ENCODE results near the gene TUT7. TPM values are rescaled to one million over a fixed set of nuclear protein-coding genes. Genes with fewer than 3 reads are reported as not detected.

Gene TUT7
- total RNA-seq, 2 donors from 2014 or later = 16.3 to 20.2 TPM

DNA sequence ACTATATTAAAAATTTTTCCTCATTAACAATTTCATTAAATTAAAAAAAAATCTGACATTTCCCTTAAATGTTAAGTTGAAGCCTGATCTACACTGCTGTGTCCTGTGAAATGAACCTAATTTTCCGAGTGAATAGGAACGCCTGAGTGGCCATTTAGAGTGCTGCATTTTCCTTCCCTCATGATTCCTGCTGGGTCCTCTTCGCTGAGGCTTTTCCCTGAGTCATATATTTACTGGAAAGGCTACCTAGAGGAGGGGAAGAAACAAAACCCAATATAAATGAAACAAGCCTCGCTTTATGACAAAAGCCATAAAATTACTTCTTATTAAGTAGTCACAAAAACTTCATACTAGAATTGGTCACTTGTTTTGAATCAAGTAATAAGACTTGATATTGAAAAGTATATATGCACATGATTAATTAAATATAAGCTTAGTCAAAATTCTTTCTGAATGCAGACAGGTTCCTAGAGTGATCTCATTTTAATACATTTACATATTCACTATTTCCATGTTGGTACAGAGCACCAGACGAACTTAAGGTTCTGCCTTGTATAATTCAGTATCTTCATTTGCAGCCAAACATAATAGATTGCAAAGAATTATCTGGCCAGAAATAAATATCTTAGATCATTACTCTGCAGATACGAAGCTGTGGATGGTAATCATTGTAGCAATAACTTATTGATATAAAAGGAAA lies 65.6 kb downstream of the TUT7 start:
- Histone ChIP-seq H3K27me3 (no peaks in the 10 kb centered on the region), H3K27ac (no peak overlapping the region), H3K4me3 (no peak overlapping the region), H3K9me3 (no peaks in the 10 kb centered on the region), H3K4me1 (no peaks in the 10 kb centered on the region), H3K36me3 (no peaks in the 10 kb centered on the region)
- TF ChIP-seq, protein P1, sequence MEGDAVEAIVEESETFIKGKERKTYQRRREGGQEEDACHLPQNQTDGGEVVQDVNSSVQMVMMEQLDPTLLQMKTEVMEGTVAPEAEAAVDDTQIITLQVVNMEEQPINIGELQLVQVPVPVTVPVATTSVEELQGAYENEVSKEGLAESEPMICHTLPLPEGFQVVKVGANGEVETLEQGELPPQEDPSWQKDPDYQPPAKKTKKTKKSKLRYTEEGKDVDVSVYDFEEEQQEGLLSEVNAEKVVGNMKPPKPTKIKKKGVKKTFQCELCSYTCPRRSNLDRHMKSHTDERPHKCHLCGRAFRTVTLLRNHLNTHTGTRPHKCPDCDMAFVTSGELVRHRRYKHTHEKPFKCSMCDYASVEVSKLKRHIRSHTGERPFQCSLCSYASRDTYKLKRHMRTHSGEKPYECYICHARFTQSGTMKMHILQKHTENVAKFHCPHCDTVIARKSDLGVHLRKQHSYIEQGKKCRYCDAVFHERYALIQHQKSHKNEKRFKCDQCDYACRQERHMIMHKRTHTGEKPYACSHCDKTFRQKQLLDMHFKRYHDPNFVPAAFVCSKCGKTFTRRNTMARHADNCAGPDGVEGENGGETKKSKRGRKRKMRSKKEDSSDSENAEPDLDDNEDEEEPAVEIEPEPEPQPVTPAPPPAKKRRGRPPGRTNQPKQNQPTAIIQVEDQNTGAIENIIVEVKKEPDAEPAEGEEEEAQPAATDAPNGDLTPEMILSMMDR (IDR thresholded peaks at IDR 0.05) = no peak
- DNase-seq (ENCODE audit: low spot score) = no peak

DNA sequence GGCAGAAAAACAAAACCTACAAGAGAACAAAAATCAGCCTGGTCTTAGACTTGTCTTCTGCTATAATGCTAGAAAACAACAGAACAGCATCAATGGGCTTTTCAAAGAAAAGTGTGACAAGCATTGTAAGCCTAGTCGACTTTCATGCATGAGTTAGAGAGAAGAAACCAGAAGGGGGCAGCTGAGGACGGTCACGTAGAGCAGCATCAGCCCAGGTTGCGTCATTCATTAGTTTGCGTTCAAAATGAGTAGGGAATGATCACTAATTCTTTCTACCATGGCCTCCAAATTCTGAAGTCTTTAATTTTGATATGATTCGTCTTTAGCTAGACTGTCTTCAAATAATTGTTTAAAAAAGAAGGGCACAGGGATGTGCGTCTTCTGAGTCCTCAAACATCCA lies 67.2 kb downstream of the TUT7 start:
- Histone ChIP-seq H3K4me1 (peaks cover 0 to 7% of the 10 kb centered on the region in 2 donors), H3K4me3 (no peak overlapping the region), H3K36me3 (no peaks in the 10 kb centered on the region), H3K27me3 (no peaks in the 10 kb centered on the region), H3K27ac (no peak overlapping the region), H3K9me3 (no peaks in the 10 kb centered on the region)
- TF ChIP-seq, protein P1 (IDR thresholded peaks at IDR 0.05) = no peak
- DNase-seq (ENCODE audit: low spot score) = no peak

DNA sequence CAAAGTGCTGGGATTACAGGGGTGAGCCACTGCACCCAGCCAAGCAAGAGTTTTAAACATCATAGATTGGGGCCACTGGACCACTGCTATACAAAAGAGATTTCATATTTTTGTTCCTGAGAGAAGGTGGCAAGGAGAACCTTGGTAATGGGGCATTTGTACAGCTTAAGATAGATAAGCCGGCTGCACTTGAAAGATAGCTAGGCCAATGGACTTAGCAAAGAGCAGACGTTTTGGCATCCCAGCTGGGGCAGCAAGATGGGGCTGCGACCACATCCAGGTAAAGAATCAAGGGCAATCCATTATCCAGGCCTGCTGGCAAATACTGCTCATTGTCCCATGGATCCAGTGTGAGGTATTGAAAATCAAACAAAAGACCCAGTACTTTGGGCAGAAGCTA lies 67.9 kb downstream of the TUT7 start:
- no peak overlapping the region for H3K27ac ChIP-seq
- H3K36me3 ChIP-seq = no peaks in the 10 kb centered on the region
- peaks cover 0 to 9% of the 10 kb centered on the region in 2 donors for H3K4me1 ChIP-seq
- H3K4me3 ChIP-seq = no peak overlapping the region
- no peaks in the 10 kb centered on the region for H3K9me3 ChIP-seq
- H3K27me3 ChIP-seq = no peaks in the 10 kb centered on the region
- TF ChIP-seq, protein P1 (IDR thresholded peaks at IDR 0.05) = no peak
- DNase-seq (ENCODE audit: low spot score) = no peak

DNA sequence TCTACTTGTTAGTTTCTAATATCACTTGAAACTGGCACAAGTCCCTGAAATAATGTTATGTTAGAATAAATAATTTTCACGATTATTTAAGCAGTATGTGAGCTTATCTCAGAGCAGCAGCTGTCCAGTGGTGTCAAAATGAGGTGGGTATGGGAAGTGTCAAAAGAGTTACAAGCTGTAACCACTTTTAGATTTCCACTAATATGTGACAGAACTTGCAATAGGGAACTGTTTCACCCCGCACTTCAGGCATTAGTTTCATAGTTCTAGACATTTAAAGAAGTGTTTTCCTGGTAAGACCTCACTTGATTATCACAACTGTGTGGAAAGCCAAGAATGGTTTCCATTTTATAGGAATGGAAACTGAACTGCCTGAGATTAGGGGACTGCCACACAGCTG lies 68.9 kb downstream of the TUT7 start:
- no peak overlapping the region for H3K27ac ChIP-seq
- H3K4me1 ChIP-seq = peaks cover 0 to 19% of the 10 kb centered on the region in 2 donors
- H3K36me3 ChIP-seq = no peaks in the 10 kb centered on the region
- H3K4me3 ChIP-seq = no peak overlapping the region
- TF ChIP-seq, protein P1 (IDR thresholded peaks at IDR 0.05) = no peak
- no peaks in the 10 kb centered on the region for H3K27me3 ChIP-seq
- no peaks in the 10 kb centered on the region for H3K9me3 ChIP-seq
- no peak for DNase-seq (ENCODE audit: low spot score)

DNA sequence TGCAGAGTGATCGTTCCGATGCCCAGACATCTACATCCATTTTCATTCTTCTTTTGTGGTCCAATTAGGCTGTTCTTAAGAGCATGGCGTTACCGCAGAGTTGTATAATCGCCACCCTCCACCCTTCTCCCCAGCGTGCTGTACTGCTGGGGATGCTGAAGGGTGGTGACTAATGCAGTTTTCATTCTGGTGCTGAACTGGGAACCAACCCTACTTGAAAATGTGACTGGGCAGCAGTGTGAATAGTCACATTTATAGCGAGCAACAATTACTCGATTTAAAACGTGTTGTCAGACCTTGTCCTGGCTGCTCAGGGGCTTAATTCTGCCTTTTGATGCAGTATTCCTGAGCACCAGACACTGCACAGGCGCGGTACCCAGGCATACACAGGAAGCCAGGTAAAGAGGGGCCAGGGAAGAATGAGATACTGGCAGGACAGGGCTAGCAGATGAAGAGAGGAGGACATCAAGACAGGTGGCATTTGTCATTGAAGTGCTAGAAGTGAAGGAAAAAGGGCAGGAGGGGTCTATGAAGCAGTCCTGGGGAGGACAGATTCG lies 71.2 kb downstream of the TUT7 start:
- H3K9me3 ChIP-seq = no peaks in the 10 kb centered on the region
- H3K36me3 ChIP-seq = no peaks in the 10 kb centered on the region
- H3K27ac ChIP-seq = peak overlapping the region; percentile 98 to 99
- peaks cover 0 to 26% of the 10 kb centered on the region in 2 donors for H3K4me1 ChIP-seq
- TF ChIP-seq, protein P1 (IDR thresholded peaks at IDR 0.05) = no peak
- H3K27me3 ChIP-seq = no peaks in the 10 kb centered on the region
- no peak for DNase-seq (ENCODE audit: low spot score)
- peak overlapping the region; percentile 69 to 94 for H3K4me3 ChIP-seq
